H4 (cell line): Measurements from ENCODE around the gene CYTH1. TPM values are rescaled to one million over a fixed set of nuclear protein-coding genes. Genes with fewer than 3 reads are reported as not detected.

Experiments
- DNase-seq: peaks from one replicate; pipeline ENCODE4 v3.0.0-alpha.2; 2015; ENCODE audit warnings: low spot score
- total RNA-seq: library from RNA; depleted of rRNA; stranded (reverse); fragments of >200 nt; shearing (Covaris generic); gene quantifications from 2 replicates; pipeline ENCODE4 v1.2.3, GENCODE V29; 2014

Gene CYTH1
- total RNA-seq, 1 experiment from 2014 or later, result 9.7 TPM

- no peak for DNase-seq
Observed at GRCh38 chr17:78670850-78671725, 111.0 kb downstream of the CYTH1 start.

- no peak for DNase-seq
Observed at GRCh38 chr17:78669975-78670518, 112.0 kb downstream of the CYTH1 start.

GRCh38 chr17:78669256-78669974, 112.7 kb downstream of the CYTH1 start:
- no peak for DNase-seq

- no peak for DNase-seq
Observed at GRCh38 chr17:78668847-78669246, 113.2 kb downstream of the CYTH1 start.

GRCh38 chr17:78667741-78668640, 114.1 kb downstream of the CYTH1 start:
- DNase-seq, result no peak

- DNase-seq, result no peak
Observed at GRCh38 chr17:78667091-78667490, 115.0 kb downstream of the CYTH1 start.

GRCh38 chr17:78665952-78666920, 115.8 kb downstream of the CYTH1 start:
- DNase-seq, result no peak

- DNase-seq, result no peak
Observed at GRCh38 chr17:78665387-78665951, 116.6 kb downstream of the CYTH1 start.

GRCh38 chr17:78664476-78665386, 117.3 kb downstream of the CYTH1 start:
- no peak for DNase-seq

- peak; percentile 51 for DNase-seq
Observed at GRCh38 chr17:78661093-78661770, 120.8 kb downstream of the CYTH1 start.

- no peak for DNase-seq
Observed at GRCh38 chr17:78659546-78659945, 122.5 kb downstream of the CYTH1 start.

GRCh38 chr17:78658281-78658785, 123.7 kb downstream of the CYTH1 start:
- DNase-seq, result no peak

GRCh38 chr17:78655251-78655940, 126.7 kb downstream of the CYTH1 start:
- no peak for DNase-seq

GRCh38 chr17:78654325-78654724, 127.7 kb downstream of the CYTH1 start:
- no peak for DNase-seq

GRCh38 chr17:78653382-78653781, 128.7 kb downstream of the CYTH1 start:
- DNase-seq, result no peak

GRCh38 chr17:78652913-78653312, 129.2 kb downstream of the CYTH1 start:
- DNase-seq, result no peak

- DNase-seq, result no peak
Observed at GRCh38 chr17:78652024-78652423, 130.0 kb downstream of the CYTH1 start.

GRCh38 chr17:78651554-78651953, 130.5 kb downstream of the CYTH1 start:
- DNase-seq, result no peak
